OCI-LY1 (cell line): Measurements from ENCODE around the gene SPART.

Source experiments
- H2AFZ ChIP-seq: fragments of 200-600 bp; sonication (generic), shearing (Covaris generic); 2 replicates; pipeline ENCODE4 v1.6.0; 2014; ENCODE audit warnings: antibody characterized with exemption, mild to moderate bottlenecking, low read length
- H3F3A ChIP-seq: fragments of 200-600 bp; sonication (generic), shearing (Covaris generic); 2 replicates; pipeline ENCODE4 v1.6.0; 2014; ENCODE audit warnings: mild to moderate bottlenecking, antibody characterized with exemption, low read length, moderate library complexity; ENCODE audit not compliant: insufficient read depth
- H3K27ac ChIP-seq: fragments of 200-600 bp; sonication (generic); 2 replicates; pipeline ENCODE4 v1.5.1; 2014; ENCODE audit warnings: low read length, mixed run types, mild to moderate bottlenecking, low read depth; ENCODE audit not compliant: poor library complexity, severe bottlenecking
- H3K27me3 ChIP-seq: fragments of 200-600 bp; sonication (generic); 2 replicates; pipeline ENCODE4 v1.6.0; 2014; ENCODE audit warnings: antibody characterized with exemption, mild to moderate bottlenecking, low read length, moderate library complexity; ENCODE audit not compliant: insufficient read depth
- H3K36me3 ChIP-seq: fragments of 200-600 bp; sonication (generic); 2 replicates; pipeline ENCODE4 v1.6.1; 2014; ENCODE audit warnings: mild to moderate bottlenecking, antibody characterized with exemption, low read length, moderate library complexity, mixed read lengths; ENCODE audit not compliant: insufficient read depth
- H3K4me1 ChIP-seq: fragments of 200-600 bp; sonication (generic); 2 replicates; pipeline ENCODE4 v1.5.1; 2014; ENCODE audit warnings: mild to moderate bottlenecking, low read length, moderate library complexity; ENCODE audit not compliant: insufficient read depth, severe bottlenecking
- H3K4me2 ChIP-seq: fragments of 200-600 bp; sonication (generic), shearing (Covaris generic); 2 replicates; pipeline ENCODE4 v1.6.1; 2014; ENCODE audit warnings: low read length
- H3K4me3 ChIP-seq: fragments of 200-600 bp; sonication (generic); 2 replicates; pipeline ENCODE4 v1.5.1; 2014; ENCODE audit warnings: low read length, low read depth, mild to moderate bottlenecking, mixed read lengths; ENCODE audit not compliant: poor library complexity, severe bottlenecking
- H3K79me2 ChIP-seq: fragments of 200-600 bp; shearing (Covaris generic); 2 replicates; pipeline ENCODE4 v1.6.1; 2016; ENCODE audit warnings: mixed run types, low read length, mixed read lengths; ENCODE audit not compliant: insufficient read depth
- H3K9ac ChIP-seq: fragments of 200-600 bp; sonication (generic), shearing (Covaris generic); 2 replicates; pipeline ENCODE4 v1.6.1; 2014; ENCODE audit warnings: mild to moderate bottlenecking, low read length, mixed read lengths
- H3K9me2 ChIP-seq: fragments of 200-600 bp; sonication (generic), shearing (Covaris generic); 2 replicates; pipeline ENCODE4 v1.6.1; 2014; ENCODE audit warnings: low read depth, mild to moderate bottlenecking, low read length, mixed read lengths
- H3K9me3 ChIP-seq: fragments of 200-600 bp; shearing (Covaris generic); 2 replicates; pipeline ENCODE4 v1.6.1; 2014; ENCODE audit warnings: low read length, mixed read lengths
- H4K20me1 ChIP-seq: fragments of 200-600 bp; sonication (generic), shearing (Covaris generic); 2 replicates; pipeline ENCODE4 v1.6.0; 2016; ENCODE audit warnings: mild to moderate bottlenecking, low read length; ENCODE audit not compliant: insufficient read depth
- EZH2 ChIP-seq: fragments of 200-600 bp; sonication (generic), shearing (Covaris generic); IDR thresholded peaks from 2 replicates; pipeline ENCODE4 v1.8.0; 2017; ENCODE audit warnings: borderline replicate concordance, mixed run types, mild to moderate bottlenecking, antibody characterized with exemption, low read length, moderate library complexity, mixed read lengths
- TF ChIP-seq, protein P1 (sequence below): fragments of 200-600 bp; sonication (generic), shearing (Covaris generic); IDR thresholded peaks from 2 replicates; pipeline ENCODE4 v1.5.1; 2017; ENCODE audit warnings: mild to moderate bottlenecking, antibody characterized with exemption, low read length, moderate library complexity, mixed read lengths

SPART gene

DNA sequence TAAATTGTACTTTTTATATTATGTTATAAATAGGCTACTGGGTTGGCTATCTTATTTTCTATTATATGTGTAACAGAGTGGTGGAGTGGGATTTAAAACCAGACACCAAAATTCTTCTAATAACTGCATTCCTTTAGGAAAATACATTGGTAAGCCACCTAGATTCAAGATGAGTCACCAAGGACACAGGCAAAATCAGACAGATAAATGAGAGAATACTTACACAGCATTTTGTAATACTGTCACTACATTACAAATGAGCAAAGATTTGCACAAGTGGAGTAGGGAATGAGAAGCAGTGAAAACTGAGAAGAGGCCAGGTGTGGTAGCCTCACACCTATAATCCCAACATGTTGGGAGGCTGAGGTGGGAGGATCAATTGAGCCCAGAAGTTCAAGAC, 6.2 kb upstream of the SPART start:
- Histone ChIP-seq H3K9me2 (no peaks in the 10 kb centered on the region), H3K9me3 (no peaks in the 10 kb centered on the region), H2AFZ (no peak overlapping the region), H3K79me2 (no peaks in the 10 kb centered on the region), H3K27ac (no peak overlapping the region), H3K27me3 (no peaks in the 10 kb centered on the region), H3F3A (no peaks in the 10 kb centered on the region), H3K36me3 (no peaks in the 10 kb centered on the region), H3K4me3 (no peak overlapping the region), H3K4me2 (no peak overlapping the region), H3K4me1 (no peaks in the 10 kb centered on the region), H4K20me1 (no peaks in the 10 kb centered on the region), H3K9ac (no peak overlapping the region)
- TF ChIP-seq, protein P1, sequence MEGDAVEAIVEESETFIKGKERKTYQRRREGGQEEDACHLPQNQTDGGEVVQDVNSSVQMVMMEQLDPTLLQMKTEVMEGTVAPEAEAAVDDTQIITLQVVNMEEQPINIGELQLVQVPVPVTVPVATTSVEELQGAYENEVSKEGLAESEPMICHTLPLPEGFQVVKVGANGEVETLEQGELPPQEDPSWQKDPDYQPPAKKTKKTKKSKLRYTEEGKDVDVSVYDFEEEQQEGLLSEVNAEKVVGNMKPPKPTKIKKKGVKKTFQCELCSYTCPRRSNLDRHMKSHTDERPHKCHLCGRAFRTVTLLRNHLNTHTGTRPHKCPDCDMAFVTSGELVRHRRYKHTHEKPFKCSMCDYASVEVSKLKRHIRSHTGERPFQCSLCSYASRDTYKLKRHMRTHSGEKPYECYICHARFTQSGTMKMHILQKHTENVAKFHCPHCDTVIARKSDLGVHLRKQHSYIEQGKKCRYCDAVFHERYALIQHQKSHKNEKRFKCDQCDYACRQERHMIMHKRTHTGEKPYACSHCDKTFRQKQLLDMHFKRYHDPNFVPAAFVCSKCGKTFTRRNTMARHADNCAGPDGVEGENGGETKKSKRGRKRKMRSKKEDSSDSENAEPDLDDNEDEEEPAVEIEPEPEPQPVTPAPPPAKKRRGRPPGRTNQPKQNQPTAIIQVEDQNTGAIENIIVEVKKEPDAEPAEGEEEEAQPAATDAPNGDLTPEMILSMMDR, result no peak
- TF ChIP-seq EZH2, result no peak

DNA sequence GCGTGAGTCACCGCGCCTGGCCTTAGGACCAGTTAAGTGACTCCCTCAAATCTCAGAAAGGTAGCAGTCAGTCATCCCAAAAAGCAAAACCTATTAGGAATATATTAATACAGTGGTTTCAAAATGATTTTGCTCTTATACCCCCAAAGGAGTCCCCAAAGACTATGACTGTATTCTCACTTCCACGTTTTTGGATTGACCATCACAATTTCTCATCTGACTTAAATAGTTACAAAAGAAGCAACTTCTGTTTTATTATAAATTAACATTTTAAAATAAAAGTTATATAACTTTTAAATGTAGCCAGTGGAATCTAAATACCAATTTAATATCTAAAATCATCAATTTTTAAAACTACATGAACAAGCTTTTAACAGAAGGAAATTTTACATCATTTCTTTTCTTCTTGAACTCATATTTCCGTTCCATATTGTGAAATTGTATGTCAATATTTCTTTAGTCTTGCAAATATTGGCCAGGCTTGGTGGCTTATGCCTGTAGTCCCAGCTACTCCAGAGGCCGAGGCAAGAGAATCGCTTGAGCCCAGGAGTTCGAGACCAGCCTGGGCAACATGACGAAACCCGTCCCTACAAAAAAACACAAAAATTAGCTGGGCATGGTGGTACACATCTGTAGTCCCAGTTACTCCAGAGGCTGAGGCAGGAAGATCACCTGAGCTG, 1.5 kb upstream of the SPART start:
- Histone ChIP-seq H3K4me2 (no peak overlapping the region), H3K9me2 (no peaks in the 10 kb centered on the region), H3K27me3 (no peaks in the 10 kb centered on the region), H3F3A (no peaks in the 10 kb centered on the region), H3K36me3 (no peaks in the 10 kb centered on the region), H3K4me3 (no peak overlapping the region), H3K27ac (no peak overlapping the region), H3K79me2 (no peaks in the 10 kb centered on the region), H3K9ac (no peak overlapping the region), H3K4me1 (no peaks in the 10 kb centered on the region), H2AFZ (no peak overlapping the region), H3K9me3 (no peaks in the 10 kb centered on the region), H4K20me1 (no peaks in the 10 kb centered on the region)
- no peak for TF ChIP-seq EZH2
- TF ChIP-seq, protein P1, result no peak

DNA sequence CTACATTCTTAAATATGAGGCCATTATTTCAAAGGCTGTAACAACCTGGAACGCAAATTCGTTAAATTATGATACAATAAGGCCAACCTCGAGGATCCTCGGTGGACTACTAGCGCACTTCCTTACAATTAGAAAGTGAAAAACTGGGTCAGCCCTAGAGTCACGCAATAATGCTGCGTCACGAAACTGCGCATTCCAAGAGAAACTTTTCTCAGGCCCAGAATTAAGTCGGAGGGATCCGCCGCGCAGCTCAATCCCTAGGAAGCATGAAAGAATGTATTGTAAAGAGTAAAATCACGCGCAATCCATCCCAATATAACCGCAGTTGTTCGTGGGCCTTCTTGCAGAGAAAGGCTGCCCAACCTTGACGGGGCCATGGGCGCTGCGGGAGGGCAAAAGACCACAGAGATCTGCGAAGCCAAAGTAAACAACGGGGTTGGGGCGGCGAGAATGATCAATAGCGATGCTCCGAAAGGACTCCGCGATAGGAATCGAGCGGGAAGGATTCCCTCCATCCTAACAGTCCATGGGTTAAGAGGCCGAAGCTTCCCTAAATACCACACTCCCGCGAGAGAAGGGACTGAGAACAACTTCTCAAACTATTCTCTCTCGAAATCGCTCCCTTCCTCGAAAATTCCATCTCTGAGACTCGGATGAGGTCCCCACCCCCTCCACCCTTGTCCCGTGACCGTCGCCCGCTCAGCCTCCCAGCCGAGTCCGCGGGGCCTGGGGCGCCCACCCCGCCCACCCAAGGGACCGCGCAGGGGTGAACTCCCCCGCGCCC, 564 bp downstream of the SPART start:
- H3K36me3 ChIP-seq, result no peaks in the 10 kb centered on the region
- H3K4me3 ChIP-seq, result no peak overlapping the region
- H3K9me2 ChIP-seq, result no peaks in the 10 kb centered on the region
- H3K4me1 ChIP-seq, result no peaks in the 10 kb centered on the region
- no peak overlapping the region for H3K9ac ChIP-seq
- H3K27me3 ChIP-seq, result no peaks in the 10 kb centered on the region
- H3K79me2 ChIP-seq, result no peaks in the 10 kb centered on the region
- H3K27ac ChIP-seq, result no peak overlapping the region
- H3K9me3 ChIP-seq, result no peaks in the 10 kb centered on the region
- H2AFZ ChIP-seq, result no peak overlapping the region
- no peak for TF ChIP-seq EZH2
- TF ChIP-seq, protein P1, result no peak
- no peaks in the 10 kb centered on the region for H4K20me1 ChIP-seq
- no peaks in the 10 kb centered on the region for H3F3A ChIP-seq
- H3K4me2 ChIP-seq, result no peak overlapping the region
